Esophagus muscularis mucosa (tissue), 3 donors: Measurements from ENCODE around the gene MAN1A1.

ENCODE experiments used
- CTCF ChIP-seq, 3 experiments: fragments of 200-600 bp in 2 of 3; fragments of 450-650 bp in 1 of 3; sonication (generic) in 2 of 3; IDR thresholded peaks; one replicate each; pipeline ENCODE4 v1.5.1; 2017 to 2019; ENCODE audit warnings: antibody characterized with exemption in 3 of 3, mild to moderate bottlenecking in 2 of 3, moderate library complexity in 1 of 3
- POLR2AphosphoS5 ChIP-seq, 2 donors: sonication (generic); formaldehyde crosslinking; IDR thresholded peaks; one replicate each; pipeline ENCODE4 v1.6.1; 2017; ENCODE audit warnings: antibody characterized with exemption in 2 of 2

GRCh38 chr6:119256392-119256791 is 93.2 kb downstream of the MAN1A1 start:
- TF ChIP-seq POLR2AphosphoS5 (IDR thresholded peaks at IDR 0.05) (no peak), CTCF (IDR thresholded peaks at IDR 0.05) (no peak)
